ENCODE measurements around the gene STYXL2.

STYXL2 gene
- 0 to 2.3 (median 0.28) reads per million in 17 experiments for total RNA-seq

DNA sequence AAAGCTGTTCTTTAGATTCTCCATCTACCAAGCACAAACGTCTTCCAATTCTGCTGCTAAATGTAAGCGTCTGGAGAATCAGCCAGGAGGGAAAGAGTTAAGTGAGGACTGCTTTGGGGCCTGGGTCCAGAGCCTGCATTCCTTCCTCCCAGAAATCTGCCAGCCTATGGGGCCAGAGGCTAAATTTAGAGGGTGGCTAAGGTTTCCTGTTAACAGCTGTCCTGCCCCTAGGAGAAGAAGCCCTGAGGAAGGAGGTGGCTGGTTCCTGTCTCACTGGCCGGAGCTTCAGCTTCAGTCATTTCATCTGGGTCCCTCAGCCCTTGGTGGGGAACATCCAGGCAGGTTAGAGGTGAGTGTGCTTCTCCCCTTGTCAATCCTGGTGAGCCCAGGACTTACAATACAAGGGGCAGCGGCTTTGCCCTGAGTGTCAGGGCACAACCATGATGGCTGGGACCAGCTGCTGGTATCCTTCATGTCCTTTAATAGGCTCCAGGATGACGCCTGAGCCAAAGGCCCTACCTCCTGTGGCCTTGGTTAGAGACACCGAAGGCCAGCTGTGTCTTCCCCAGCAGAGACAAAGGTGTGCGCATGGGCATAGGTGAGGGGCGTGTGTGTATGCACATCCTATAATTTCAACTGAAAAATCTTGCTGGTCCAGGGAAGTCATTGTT is at the start of gene STYXL2:
STYXL2 (plus strand) TSS at position 230 of the 671 bp plus-strand sequence. CDS start 775 bp downstream, outside the sequence.
- peak in 3 of 4 experiments; percentile 11 to 20 (median 12) for DNase-seq

DNA sequence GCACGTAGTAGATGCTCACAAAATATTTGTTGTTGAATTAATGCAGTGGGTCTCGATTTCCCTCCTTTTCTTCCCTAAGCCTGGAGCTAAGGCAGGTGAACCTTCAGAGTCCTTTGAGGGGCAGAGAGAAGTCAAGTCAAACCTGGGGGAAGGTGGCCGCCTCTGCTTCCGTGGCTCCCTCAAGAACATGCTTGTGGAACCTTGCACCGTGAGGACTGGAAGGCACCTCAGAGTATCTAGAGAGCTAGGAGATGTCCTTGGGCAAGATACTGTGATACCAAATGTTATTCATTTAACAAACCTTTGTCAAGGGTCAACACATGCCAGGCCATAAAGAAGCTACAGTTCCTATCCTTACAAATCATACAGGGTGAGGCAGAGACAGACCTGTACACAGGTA is 42.0 kb upstream of the STYXL2 start:
- DNase-seq: no peak

DNA sequence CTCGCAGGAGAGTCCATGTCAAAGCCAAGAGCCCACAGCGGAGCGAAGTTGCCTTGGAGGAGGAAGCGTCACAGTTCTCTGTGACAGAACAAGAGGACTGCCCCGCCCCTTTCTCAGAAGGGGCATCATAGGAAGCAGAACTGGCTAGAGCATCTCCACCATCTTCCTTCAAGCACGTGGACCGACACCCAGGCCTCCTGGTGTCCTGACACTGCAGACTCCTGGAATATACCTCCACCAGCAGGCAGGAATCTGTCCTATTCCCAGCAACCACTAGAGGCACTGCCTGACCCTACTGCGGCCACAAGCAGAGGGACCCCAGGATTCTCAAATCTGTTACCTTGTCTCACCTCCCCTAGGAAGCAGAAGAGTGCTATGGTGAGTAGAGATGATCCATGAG is 41.5 kb upstream of the STYXL2 start:
- DNase-seq: no peak

DNA sequence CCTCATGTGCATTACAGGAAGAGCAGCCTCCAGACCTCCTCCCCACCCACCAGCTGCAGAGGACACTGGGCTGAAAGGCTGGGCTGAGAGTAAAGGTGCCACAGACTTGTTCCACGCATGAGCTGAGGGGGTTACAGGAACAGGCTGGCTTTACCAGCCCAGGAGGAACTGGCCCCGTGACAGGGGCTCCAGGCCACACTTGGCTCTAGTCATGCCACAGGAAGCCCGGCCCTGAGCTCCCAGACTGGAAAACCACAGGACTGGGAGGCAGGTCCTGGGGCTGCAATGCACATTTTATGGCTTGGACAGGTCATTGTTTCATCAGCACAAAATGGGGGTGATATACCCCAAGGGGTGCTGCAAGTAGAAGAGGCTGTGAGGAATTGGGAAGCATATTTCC is 39.3 kb upstream of the STYXL2 start:
- DNase-seq: peak in 2 of 4 experiments; percentile 16 to 35

DNA sequence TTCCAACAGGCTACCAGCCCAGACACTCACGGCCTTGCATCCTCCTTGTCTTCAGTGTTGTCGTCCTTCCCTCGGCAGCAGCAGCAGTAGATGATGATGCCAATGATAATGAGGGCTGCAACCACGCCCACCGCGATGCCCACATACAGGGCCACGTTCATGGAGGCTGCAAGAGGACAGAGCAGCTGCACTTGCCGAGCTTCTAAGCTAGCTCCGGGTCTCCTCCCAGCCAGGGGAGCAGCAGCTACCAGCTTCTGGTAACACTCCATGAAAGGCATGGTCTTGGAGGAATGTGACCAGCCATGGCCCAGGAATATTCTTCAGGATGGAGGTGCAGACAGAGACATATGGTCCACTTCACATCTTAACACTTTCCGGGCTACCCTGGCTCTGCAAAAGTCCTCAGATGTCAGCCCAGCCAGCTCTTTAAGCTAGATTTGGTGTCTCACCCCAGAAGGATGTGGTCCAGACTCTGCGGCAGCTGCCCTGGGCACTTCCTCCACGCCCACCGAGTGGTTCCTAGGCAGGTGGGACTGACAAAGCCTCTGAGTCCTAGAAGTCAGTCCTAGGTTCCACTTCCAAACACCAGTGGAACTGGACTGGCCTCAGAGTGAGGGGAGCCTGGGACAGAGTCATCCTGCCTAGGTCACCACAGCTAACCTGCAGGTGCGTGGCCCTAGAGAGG is 38.8 kb upstream of the STYXL2 start:
- no peak for DNase-seq

DNA sequence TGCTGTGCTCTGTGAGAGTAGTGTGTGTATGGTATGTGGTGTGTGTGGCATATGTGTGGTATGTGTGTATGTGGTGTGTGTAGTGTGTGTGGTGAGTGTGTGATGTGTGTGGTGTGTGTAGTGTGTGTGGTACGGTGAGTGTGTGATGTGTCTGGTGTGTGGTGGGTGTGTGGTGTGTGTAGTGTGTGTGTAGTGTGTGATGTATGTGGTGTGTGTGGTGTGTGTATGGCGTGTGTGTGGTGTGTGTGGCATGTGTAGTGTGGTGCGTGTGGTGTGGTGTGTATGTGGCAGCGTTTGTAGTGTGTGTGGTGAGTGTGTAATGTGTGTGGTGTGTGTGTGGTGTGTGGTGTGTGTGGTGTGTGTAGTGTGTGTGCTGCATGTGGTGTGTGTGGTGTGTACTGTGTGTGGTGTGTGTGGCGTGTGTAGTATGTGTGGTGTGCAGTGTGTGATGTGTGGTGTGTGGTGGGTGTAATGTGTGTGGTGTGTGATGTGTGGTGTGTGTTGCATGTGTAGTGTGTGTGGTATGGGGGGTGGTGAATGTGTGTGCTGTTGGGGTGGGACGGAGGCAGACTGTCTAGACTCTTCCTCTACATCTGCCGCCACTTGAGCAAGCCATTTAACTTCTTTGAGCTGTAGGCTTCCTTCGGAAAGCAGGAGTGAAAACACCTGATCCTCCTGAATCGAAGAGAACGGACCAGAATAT is 37.2 kb upstream of the STYXL2 start:
- DNase-seq: no peak

DNA sequence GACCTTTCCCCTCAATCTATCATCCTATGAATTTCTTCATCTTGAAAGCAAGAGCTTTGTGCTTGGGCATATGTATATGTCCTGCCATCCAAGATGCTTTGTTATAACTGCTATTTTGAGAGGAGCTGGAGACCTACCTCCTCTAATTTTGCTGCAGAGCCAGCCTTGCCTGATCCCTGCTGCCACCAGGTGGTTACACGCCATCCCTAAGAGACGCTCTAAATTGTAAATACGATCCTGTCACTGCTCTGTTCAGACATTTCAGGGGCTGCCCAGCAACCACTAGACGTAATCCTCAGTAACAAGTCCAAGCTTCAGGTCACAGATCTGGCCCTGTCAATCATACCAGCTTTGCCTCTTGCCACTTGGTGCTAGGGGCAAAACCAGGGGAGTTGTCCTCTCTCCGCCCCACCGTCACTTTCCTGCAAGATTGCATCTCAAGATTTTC is 36.6 kb upstream of the STYXL2 start:
- DNase-seq: peak in 3 of 4 experiments; percentile 26 to 51 (median 41)

DNA sequence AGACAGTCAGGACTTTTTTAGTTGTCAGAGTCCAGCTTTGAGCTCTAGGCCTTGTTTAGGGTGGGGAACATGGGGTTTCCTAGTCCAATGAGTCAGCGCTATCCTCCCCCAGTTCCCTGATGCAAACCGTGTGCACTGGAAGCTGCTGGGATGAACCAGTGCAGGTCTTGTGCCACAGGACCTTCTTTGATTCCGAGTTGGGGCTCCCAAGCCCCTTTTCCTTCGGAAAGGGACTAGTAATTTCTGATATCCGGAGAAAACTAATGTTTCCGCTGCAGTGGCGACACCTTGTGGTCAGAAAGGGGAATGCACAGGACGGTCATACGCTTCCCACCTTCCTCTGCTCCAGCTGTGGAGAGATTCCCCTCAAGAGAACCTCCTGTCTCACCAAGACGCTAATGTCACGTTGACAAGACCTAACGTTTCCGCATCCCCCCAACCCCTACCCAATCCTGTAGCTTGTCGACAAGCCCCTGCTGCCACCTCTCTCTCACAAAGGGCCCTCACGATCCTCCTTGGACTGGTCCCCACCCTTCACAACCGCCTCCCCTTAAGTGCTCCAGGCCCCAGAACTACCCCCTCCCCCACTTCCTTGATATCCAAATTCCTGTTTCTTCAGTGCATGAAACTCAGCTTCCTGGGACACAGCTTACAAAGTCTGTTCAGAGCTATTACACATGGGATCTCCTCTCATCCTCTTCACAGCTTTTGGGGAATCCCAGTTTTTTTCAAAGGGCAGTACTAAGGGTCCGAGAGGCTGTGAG is 34.6 kb upstream of the STYXL2 start:
- peak; percentile 68 to 86 (median 81) for DNase-seq

DNA sequence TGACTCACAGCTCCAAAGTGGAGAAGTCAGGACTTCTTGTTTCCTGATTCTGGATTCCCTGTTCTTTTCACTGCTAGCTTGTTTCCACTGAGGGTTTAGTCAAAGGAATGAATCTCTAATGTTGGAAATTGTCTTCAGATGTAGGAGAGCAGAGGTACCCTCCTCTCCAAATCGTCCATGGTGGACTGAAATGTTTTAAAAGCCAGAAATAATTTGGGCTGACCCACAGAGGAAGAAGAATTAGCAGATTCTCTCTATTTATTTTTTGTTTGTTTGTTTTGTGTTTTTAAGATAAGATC is 34.1 kb upstream of the STYXL2 start:
- no peak for DNase-seq

DNA sequence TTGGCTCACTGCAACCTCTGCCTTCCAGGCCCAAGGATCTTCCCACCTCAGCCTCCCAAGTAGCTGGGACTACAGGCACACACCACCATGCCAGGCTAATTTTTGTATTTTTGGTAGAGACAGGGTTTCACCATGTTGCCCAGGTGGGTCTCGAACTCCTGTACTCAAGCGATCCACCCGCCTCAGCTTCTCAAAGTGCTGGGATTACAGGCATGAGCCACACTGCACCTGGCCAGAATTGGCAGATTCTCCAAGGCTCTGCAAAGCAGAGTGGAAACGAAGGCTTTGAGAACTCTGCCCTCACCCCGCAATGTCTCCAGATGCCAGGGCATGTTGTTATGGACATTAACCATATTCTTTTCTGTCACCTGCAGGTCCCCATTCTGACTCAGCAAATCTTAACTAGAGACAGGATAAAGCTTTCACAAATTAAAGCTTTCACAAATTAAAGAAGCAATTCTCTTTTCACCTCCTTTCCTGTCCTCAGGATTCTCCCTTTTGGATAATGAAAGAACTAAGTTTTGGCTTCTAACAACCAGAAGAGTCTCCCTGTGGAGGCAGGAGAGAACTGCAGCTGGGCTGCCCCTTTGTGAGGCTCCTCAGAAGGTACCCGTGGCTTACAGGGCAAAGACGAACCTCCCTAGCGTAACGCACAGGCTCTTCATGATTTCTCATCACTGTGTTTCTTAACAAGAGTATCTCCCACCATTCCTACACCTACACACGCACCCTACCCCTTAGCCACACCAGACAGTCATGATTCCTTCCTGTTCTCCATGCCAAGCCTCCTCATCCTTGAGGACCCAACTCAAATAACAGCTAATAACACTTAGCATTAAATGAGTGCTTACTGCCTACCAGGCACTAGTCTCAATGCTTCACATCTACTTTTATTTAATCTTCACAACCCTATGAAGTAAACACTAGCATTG is 33.5 kb upstream of the STYXL2 start:
- no peak for DNase-seq

DNA sequence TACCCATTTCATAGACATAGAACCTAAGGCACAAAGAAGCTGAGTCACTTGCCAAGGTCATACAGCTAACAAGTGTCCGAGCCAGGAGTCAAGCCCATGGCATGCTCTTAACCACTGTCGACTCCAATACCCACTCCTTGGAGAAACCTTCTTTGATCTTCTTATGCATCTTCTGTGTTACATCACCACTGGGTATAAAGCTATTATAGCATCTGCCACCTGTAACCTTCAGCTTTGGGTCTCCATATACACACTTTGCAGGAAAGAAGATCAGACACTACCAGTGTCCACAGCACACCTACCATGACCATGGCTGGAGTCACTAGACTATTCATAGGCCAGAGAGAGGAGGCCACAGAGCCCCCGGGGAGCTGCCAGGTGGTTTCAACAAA is 32.8 kb upstream of the STYXL2 start:
- DNase-seq: no peak

DNA sequence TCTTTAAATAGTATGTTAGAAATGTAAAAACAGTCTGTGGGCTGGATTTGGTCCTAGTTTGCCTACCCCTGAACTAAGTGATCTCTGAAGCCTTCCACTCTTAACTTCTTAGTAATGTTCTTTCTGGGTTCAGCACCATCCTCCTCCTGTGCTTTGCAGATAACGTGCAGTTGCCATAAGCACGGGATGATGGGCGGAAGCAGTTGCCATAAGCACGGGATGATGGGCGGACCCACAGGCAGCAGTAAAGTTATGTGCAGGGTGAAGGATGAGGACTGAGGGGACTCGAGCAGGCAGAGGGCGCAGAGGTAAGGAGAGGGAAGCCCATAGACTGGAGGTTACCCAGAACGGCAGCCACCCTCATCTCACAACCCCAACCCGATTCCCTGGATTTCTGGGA is 29.3 kb upstream of the STYXL2 start:
- no peak for DNase-seq

DNA sequence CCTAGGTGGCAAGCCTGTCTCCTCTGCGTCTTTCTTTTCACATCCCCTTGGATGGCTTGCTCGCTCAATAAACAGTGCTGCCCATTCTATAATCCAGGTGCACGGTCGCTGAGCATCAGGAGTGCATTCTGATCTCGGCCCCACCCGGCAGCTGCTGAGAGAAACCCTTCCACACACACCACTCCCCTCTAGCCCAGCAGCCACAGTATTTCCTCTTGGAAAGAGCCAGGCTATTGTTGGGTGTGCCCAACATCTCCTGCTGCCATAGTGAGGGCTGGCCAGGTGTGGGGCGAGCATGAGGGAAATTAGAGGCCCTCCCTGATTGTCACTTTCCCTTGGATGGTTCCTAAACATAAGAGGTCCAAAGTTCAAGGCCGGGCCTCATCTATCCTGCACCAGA is 28.4 kb upstream of the STYXL2 start:
- DNase-seq: no peak

DNA sequence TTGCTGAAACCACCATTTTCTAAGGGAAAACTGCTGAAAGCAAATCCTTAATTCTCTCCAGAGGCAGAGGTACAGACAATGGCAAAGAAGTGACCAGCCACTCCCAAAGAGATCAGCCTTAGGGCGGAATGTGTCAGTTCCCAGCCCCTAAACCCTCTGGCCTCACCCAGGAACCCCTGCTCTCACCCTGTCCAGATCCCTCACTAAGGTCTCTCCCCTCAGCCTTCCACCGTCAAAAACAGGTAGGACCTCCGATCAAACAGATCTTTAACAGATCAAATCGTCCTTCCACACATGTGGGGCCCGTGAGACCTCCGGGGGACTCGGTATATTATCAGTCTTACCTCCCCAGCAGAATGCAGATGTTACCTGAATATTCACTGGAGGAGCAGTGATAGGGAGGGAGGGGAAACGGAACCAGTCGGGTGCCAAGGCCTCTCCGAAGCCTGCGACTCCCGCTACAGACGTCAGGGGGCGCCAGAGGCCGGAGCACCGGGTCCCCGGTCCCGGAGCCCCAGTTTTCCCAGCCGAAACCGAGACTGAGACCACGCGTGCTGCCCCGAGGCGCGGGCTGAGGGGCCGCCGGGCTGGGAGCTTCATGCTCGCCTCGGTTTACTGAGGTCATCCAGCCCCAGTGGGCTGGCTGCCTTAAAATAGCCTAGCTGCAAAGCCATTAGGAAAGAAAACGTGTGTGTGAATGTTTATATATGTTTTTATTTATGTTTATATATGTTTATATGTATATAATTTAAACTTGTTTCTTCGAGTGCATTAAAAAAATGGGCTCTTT is 27.3 kb upstream of the STYXL2 start:
- DNase-seq: peak; percentile 74 to 88 (median 86)

DNA sequence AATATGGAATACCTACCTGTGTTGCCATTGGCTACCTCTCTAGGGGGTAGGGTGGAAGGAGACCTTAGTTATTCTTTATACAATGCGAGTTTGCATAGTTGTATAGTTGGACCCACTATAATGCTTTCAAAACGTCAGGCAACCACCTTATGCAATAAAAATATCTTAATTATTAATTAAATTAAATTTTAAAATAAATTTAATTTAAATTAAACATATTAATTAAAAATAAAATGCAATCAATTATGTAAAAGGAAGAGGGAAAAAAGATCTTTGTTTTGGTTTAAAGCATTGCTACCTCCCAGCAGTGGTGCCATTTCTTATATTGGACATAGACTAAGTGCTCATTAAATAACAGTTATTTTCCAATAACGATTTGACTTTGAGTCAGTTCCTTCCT is 26.0 kb upstream of the STYXL2 start:
- DNase-seq: no peak

DNA sequence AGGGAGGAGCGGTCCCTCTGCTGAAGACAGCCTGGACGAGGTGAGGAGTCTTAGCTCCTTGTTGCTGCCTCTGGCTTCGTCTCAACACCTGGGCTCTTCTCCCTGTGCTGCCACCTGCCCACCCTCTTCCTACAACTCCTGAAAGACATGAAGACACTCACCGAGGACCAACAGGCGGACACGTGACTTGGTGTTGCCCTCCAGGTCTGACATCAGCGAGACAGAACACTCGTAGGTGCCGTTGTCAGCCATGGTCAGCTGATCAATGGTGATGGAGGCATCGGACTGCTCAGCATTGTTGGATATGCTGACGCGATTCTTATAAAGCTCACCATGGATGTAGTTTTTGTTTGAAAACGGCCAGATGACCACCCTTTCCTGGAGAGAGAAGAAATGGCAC is 25.1 kb upstream of the STYXL2 start:
- DNase-seq: no peak

DNA sequence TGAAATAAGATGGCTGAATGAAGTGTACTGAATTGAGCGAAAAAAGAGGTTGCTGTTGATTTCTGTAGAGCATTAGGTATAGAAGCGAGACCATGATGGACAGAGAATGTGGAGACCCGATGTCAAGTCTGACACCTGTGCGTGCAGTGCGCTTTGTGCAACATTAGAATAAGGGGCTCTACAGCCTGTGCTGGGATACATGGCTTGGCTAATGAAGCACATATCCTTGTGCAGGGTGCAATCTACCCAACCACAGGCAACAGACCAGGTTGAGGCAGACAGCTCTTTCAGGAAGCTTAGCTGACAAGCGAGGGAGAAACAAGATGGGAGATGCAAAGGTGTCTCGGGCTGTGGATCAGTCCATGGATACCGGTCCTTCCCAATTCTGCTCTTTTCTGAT is 22.6 kb upstream of the STYXL2 start:
- no peak for DNase-seq

DNA sequence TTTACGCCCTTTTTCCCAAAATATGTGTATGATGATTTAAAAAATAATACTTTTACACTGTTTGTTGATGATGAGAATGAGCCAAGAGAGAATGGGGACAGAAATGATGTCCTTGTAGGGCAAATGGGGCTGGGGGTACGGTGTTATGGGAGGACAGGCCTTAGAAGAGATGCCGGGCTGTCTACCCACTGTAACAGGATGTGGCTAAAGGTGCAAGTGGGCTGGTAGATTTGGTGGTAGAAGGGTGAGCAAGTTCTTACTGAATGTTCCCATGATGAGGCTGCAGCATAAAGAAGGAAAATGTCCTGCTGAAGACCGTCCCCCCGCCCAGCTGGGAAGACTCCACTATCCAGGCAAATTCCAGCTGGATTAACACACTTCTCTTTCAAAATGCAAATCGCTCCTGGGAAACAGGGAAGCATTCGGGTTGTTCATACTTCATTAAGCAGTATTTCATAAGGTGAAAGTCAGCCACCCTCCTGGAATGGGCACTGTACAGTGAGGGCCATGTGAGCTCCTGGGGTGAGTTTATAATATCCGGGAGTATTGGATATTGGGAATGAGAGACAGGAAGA is 17.7 kb upstream of the STYXL2 start:
- DNase-seq: no peak

DNA sequence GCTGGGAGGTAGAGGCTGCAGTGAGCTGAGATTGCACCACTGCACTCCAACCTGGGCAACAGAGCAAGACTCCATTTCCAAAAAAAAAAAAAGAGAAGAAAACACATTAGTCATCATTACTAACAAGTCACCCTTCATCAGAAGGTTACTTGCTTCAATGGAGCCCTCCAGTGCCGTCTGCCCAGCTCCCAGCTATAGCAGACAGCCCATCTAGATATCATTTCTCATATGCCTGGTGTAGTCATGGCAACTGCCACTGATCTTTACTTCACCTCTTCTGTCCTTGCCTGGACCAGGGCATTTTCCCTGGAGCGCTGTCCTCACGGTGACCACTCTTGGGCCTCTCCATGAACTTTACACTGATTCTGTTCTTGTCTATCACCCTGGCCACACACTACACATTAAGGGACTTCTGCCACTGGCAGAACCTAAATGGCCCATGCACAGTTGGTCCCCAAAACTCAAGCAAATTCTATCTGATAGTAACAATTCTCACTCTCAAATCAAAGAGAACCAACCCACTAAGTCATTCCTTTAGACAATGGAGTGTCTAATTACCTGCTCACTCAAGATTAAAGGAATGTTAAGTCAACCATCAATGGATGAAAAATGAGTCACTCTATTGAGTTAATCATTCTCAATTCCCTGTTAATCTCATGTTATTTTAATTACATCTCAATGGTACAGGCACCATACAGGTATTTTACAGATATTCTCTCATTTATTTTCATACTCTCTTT is 16.6 kb upstream of the STYXL2 start:
- DNase-seq: no peak

DNA sequence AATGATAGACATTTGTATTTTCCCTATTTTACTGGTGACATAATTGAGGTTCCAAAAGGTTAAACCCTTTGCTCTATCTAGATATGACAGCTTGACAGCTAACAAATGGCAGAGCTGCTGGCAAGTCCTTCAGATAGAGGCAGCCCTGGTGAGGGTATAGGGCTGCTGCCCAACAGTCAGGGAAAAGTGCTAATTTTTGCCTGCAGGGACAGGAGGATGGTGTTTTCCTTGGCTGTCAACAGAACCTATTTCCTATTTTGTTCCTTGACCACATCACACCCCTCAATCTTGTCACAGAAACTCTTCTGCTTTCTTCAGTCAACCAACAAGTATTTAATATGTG is 16.0 kb upstream of the STYXL2 start:
- no peak for DNase-seq
